SK-N-SH (cell line): ENCODE data around the gene DSEL. TPM values are rescaled to one million over a fixed set of nuclear protein-coding genes. Genes with fewer than 3 reads are reported as not detected.

Experiments used
- CTCF ChIA-PET: fragments of 300-600, 350-600 bp; formaldehyde crosslinking; extraction: SDS; loops from one replicate; lab custom pipeline; 2021; lab: Yijun Ruan, JAX
- POLR2A ChIA-PET: fragments of 350-600 bp; sonication (Branson Sonifier 250); formaldehyde crosslinking; extraction: SDS; loops from one replicate; lab custom pipeline; 2020; ENCODE audit warnings: antibody characterized with exemption, inconsistent platforms; lab: Yijun Ruan, JAX
- DNase-seq: peaks from one replicate; pipeline ENCODE4 v3.0.0; 2012
- H2AFZ ChIP-seq: fragments of 200-600 bp; sonication (generic); 2 replicates; pipeline ENCODE4 v1.8.1; 2016; ENCODE audit warnings: antibody characterized with exemption, mild to moderate bottlenecking, low read depth
- H3F3A ChIP-seq: fragments of 200-600 bp; sonication (generic); replicated peaks from 2 replicates; pipeline ENCODE3; 2016; ENCODE audit warnings: antibody characterized with exemption, mild to moderate bottlenecking; ENCODE audit not compliant: insufficient read depth
- H3K27ac ChIP-seq, 2 experiments: fragments of 200-500 bp in 1 of 2; fragments of 200-600 bp in 1 of 2; sonication (Bioruptor generic) in 1 of 2; sonication (generic), shearing (Covaris generic) in 1 of 2; 2 replicates each; pipeline versions ENCODE4 v1.5.1 to v1.6.1; 2014 to 2016; ENCODE audit warnings: low read depth in 2 of 2, inconsistent platforms in 1 of 2, low read length in 1 of 2, mild to moderate bottlenecking in 1 of 2, mixed read lengths in 1 of 2
- H3K27me3 ChIP-seq: fragments of 200-600 bp; sonication (generic), shearing (Covaris generic); 2 replicates; pipeline ENCODE4 v1.6.1; 2016; ENCODE audit warnings: mixed run types; ENCODE audit not compliant: insufficient read depth
- H3K36me3 ChIP-seq, 2 experiments: fragments of 200-500 bp in 1 of 2; fragments of 200-600 bp in 1 of 2; sonication (Bioruptor generic) in 1 of 2; sonication (generic) in 1 of 2; replicated peaks in 1 of 2; 2 replicates each; pipeline versions ENCODE3 to v1.5.1; 2014 to 2016; ENCODE audit warnings: low read length in 1 of 2, mild to moderate bottlenecking in 1 of 2; ENCODE audit not compliant: insufficient read depth in 2 of 2, control insufficient read depth in 1 of 2
- H3K4me1 ChIP-seq, 2 experiments: fragments of 200-500 bp in 1 of 2; fragments of 200-600 bp in 1 of 2; sonication (Bioruptor generic) in 1 of 2; sonication (generic), shearing (Covaris generic) in 1 of 2; 2 replicates each; pipeline versions ENCODE4 v1.5.1 to v1.6.1; 2014 to 2016; ENCODE audit warnings: low read depth in 1 of 2, low read length in 1 of 2, mixed run types in 1 of 2; ENCODE audit not compliant: insufficient read depth in 2 of 2, control insufficient read depth in 1 of 2
- H3K4me2 ChIP-seq: fragments of 200-600 bp; sonication (generic), shearing (Covaris generic); 2 replicates; pipeline ENCODE4 v1.6.1; 2017; ENCODE audit warnings: mixed run types
- H3K4me3 ChIP-seq, 2 experiments: fragments of 200-500 bp in 1 of 2; fragments of 200-600 bp in 1 of 2; sonication (Bioruptor generic) in 1 of 2; sonication (generic), shearing (Covaris generic) in 1 of 2; 2 replicates each; pipeline versions ENCODE4 v1.5.1 to v1.8.1; 2014 to 2016; ENCODE audit warnings: low read depth in 2 of 2, inconsistent platforms in 1 of 2, low read length in 1 of 2, mild to moderate bottlenecking in 1 of 2, mixed read lengths in 1 of 2, moderate library complexity in 1 of 2
- H3K79me2 ChIP-seq: fragments of 200-600 bp; sonication (generic); 2 replicates; pipeline ENCODE4 v1.8.1; 2017; ENCODE audit warnings: mild to moderate bottlenecking; ENCODE audit not compliant: insufficient read depth
- H3K9ac ChIP-seq: fragments of 200-600 bp; sonication (generic); 2 replicates; pipeline ENCODE4 v1.6.1; 2017; ENCODE audit warnings: mixed run types
- H3K9me2 ChIP-seq: fragments of 200-600 bp; sonication (generic); 2 replicates; pipeline ENCODE4 v1.6.1; 2017; ENCODE audit warnings: mixed run types
- H3K9me3 ChIP-seq: fragments of 200-600 bp; sonication (generic); 2 replicates; pipeline ENCODE4 v1.6.1; 2017; ENCODE audit warnings: mixed run types, mild to moderate bottlenecking, moderate library complexity
- H4K20me1 ChIP-seq: fragments of 200-600 bp; sonication (generic); 2 replicates; pipeline ENCODE4 v1.6.1; 2017; ENCODE audit warnings: mild to moderate bottlenecking, mixed run types; ENCODE audit not compliant: insufficient read depth
- RAD21 ChIP-seq: IDR thresholded peaks from 2 replicates; pipeline ENCODE4 v1.6.1; 2012; ENCODE audit warnings: mild to moderate bottlenecking, low read length
- RXRA ChIP-seq: IDR thresholded peaks from 2 replicates; pipeline ENCODE4 v1.4.0; 2012; ENCODE audit warnings: low read depth, mild to moderate bottlenecking, borderline replicate concordance
- TEAD4 ChIP-seq: IDR thresholded peaks from 2 replicates; pipeline ENCODE4 v1.4.0; 2012; ENCODE audit warnings: mild to moderate bottlenecking, borderline replicate concordance; ENCODE audit not compliant: insufficient read depth
- WGBS: methylation state at CpG from one replicate; pipeline ENCODE4 v1.1.6; 2017; ENCODE audit warnings: low lambda C conversion rate; 5-methylcytosine and 5-hydroxymethylcytosine counted together
- polyA plus RNA-seq, 3 experiments: library from polyadenylated mRNA; depleted of rRNA; stranded (reverse); fragments of >200 nt; gene quantifications; 2 replicates each; pipeline ENCODE4 v1.2.3, GENCODE V29; 2012
- TF ChIP-seq, protein P1 (sequence below): fragments of 200-600 bp; sonication (generic); IDR thresholded peaks from 2 replicates; pipeline ENCODE4 v1.6.1; 2017; ENCODE audit warnings: antibody characterized with exemption, mild to moderate bottlenecking, moderate library complexity

The DSEL gene
- polyA plus RNA-seq, 1 of the 3 experiments (the other 2 are of a cell fraction) = 3.3 TPM

DNA sequence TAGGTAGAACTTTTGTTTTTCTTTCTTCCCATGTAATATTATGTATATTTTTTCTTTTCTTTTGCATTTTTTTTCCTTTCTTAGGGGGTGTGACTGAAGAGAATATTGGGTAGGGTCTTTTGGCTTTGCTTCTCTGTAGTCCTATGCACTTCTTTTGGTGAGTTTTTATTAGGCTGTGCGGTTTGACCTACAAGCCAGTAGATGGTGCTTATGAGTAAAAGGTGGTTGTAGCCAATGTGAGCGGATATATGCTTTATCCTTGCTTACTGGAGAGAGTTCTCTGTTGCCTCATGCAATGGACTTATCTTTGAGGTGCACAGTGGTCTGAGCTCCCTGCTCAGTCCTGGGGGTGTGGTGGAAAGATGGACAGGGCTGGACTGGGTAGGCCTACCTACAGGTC is 52.7 kb downstream of the DSEL start:
- Histone ChIP-seq H3F3A (no peaks in the 10 kb centered on the region), H2AFZ (no peak overlapping the region), H3K4me1 (no peaks in the 10 kb centered on the region), H3K9me2 (no peaks in the 10 kb centered on the region), H3K79me2 (no peaks in the 10 kb centered on the region), H4K20me1 (no peaks in the 10 kb centered on the region), H3K36me3 (no peaks in the 10 kb centered on the region), H3K4me3 (no peak overlapping the region), H3K9me3 (0 out of 2 replicates have a peak, but pooled peaks cover 4% of the 10 kb centered on the region), H3K27me3 (no peaks in the 10 kb centered on the region), H3K27ac (no peak overlapping the region), H3K4me2 (no peak overlapping the region), H3K9ac (no peak overlapping the region)
- ChIA-PET CTCF (no interaction called here), POLR2A (no interaction called here)
- DNase-seq = no peak
- WGBS = 96% methylated on average over 2 of the region's 2 CpGs
- TF ChIP-seq, protein P1, sequence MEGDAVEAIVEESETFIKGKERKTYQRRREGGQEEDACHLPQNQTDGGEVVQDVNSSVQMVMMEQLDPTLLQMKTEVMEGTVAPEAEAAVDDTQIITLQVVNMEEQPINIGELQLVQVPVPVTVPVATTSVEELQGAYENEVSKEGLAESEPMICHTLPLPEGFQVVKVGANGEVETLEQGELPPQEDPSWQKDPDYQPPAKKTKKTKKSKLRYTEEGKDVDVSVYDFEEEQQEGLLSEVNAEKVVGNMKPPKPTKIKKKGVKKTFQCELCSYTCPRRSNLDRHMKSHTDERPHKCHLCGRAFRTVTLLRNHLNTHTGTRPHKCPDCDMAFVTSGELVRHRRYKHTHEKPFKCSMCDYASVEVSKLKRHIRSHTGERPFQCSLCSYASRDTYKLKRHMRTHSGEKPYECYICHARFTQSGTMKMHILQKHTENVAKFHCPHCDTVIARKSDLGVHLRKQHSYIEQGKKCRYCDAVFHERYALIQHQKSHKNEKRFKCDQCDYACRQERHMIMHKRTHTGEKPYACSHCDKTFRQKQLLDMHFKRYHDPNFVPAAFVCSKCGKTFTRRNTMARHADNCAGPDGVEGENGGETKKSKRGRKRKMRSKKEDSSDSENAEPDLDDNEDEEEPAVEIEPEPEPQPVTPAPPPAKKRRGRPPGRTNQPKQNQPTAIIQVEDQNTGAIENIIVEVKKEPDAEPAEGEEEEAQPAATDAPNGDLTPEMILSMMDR = peak; percentile 17
- TF ChIP-seq RXRA (no peak), RAD21 (peak; percentile 17)

DNA sequence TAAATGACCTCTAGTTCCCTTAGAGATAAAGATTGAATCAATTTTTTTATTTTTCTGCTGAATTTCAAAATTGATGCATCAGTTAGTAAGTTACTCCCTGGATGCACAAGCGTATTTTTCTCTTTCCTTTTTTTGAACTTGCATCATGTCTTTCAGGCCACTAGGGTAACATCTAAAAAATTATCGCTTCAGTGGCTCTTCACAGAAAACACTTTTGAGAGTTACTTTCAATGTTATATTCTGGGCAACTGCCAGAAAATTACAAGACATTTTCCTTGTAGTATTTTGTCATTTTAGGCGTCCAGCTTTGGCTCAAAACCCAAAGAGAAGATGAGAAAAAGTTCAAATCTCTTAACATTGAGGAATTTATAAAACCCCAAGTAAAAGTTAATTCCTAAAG is 59.8 kb downstream of the DSEL start:
- no peaks in the 10 kb centered on the region for H3F3A ChIP-seq
- CTCF ChIA-PET = no interaction called here
- H3K27me3 ChIP-seq = no peaks in the 10 kb centered on the region
- no peaks in the 10 kb centered on the region for H3K9me2 ChIP-seq
- no peak overlapping the region for H3K4me3 ChIP-seq
- POLR2A ChIA-PET = no interaction called here
- H2AFZ ChIP-seq = no peak overlapping the region
- TF ChIP-seq, protein P1 = peak; percentile 17; the same call in 1 of the 2 replicates
- TF ChIP-seq TEAD4 = no peak
- WGBS = 87% methylated on average over 3 of the region's 3 CpGs
- no peak for DNase-seq
- H3K36me3 ChIP-seq = no peaks in the 10 kb centered on the region
- H3K4me1 ChIP-seq = no peaks in the 10 kb centered on the region; a peak in 1 of 4 replicates
- no peaks in the 10 kb centered on the region for H3K9me3 ChIP-seq
- H4K20me1 ChIP-seq = no peaks in the 10 kb centered on the region
- H3K4me2 ChIP-seq = no peak overlapping the region
- no peaks in the 10 kb centered on the region for H3K79me2 ChIP-seq
- H3K27ac ChIP-seq = no peak overlapping the region
- no peak overlapping the region for H3K9ac ChIP-seq
